IMR-90 (cell line): Measurements from ENCODE around the gene C16orf96. TPM values are rescaled to one million over a fixed set of nuclear protein-coding genes. Genes with fewer than 3 reads are reported as not detected.
A peak's percentile ranks its signal among the peaks of the same experiment; 100 is the strongest.

Source experiments
- ATAC-seq: fragments of 200-7000 bp; cut with Tn5 transposase; 2 replicates; pipeline ENCODE4 v1.9.1; 2020; ENCODE audit warnings: low read depth, mild to moderate bottlenecking, moderate library complexity
- BruUV-seq: library from RNA; stranded (reverse); fragments of 400-500 nt; replicated peaks from 2 replicates; lab custom pipeline; 2021; lab: Mats Ljungman, UMichigan
- CTCF ChIA-PET: fragments of 300-600 bp; formaldehyde crosslinking; extraction: SDS; loops from one replicate; lab custom pipeline; 2021; ENCODE audit warnings: antibody characterized with exemption; lab: Yijun Ruan, JAX
- POLR2A ChIA-PET: fragments of 300-600 bp; sonication (Branson Sonifier 250); formaldehyde crosslinking; loops from one replicate; lab custom pipeline; 2022; ENCODE audit warnings: antibody characterized with exemption; ENCODE audit not compliant: unreplicated experiment; lab: Charles Lee
- DNase-seq: peaks from one replicate; pipeline ENCODE4 v3.0.0; 2013
- H2AFZ ChIP-seq: replicated peaks from 2 replicates; pipeline ENCODE3; 2013; ENCODE audit warnings: low read length, mild to moderate bottlenecking; ENCODE audit not compliant: poor library complexity
- H2AK5ac ChIP-seq: 2 replicates; pipeline ENCODE4 v1.6.1; 2013; ENCODE audit warnings: low read depth, low read length, inconsistent platforms
- H2AK9ac ChIP-seq: replicated peaks from 2 replicates; pipeline ENCODE3; 2013; ENCODE audit warnings: mild to moderate bottlenecking, low read depth, low read length, moderate library complexity; ENCODE audit not compliant: poor library complexity
- H2BK120ac ChIP-seq: 2 replicates; pipeline ENCODE4 v1.6.1; 2013; ENCODE audit warnings: low read depth, low read length, inconsistent platforms
- H2BK15ac ChIP-seq: 3 replicates; pipeline ENCODE4 v1.6.1; 2013; ENCODE audit warnings: low read depth, low read length, inconsistent platforms
- H2BK20ac ChIP-seq: 2 replicates; pipeline ENCODE4 v1.6.1; 2013; ENCODE audit warnings: low read depth, mild to moderate bottlenecking, inconsistent platforms, low read length, moderate library complexity
- H2BK5ac ChIP-seq: 2 replicates; pipeline ENCODE4 v1.6.1; 2013; ENCODE audit warnings: mild to moderate bottlenecking, low read depth, low read length, inconsistent platforms; ENCODE audit not compliant: poor library complexity, severe bottlenecking
- H3K14ac ChIP-seq: replicated peaks from 2 replicates; pipeline ENCODE4 v1.6.1; 2013; ENCODE audit warnings: low read depth, low read length, inconsistent platforms
- H3K18ac ChIP-seq: 2 replicates; pipeline ENCODE4 v1.6.1; 2013; ENCODE audit warnings: low read depth, low read length, control low read depth
- H3K23ac ChIP-seq: 2 replicates; pipeline ENCODE4 v1.6.1; 2013; ENCODE audit warnings: low read depth, low read length, inconsistent platforms
- H3K27ac ChIP-seq: 2 replicates; pipeline ENCODE4 v1.5.1; 2013; ENCODE audit warnings: mild to moderate bottlenecking, control low read depth, low read length; ENCODE audit not compliant: insufficient read depth
- H3K27me3 ChIP-seq: 2 replicates; pipeline ENCODE4 v1.6.1; 2013; ENCODE audit warnings: low read length; ENCODE audit not compliant: control insufficient read depth, insufficient read depth
- H3K36me3 ChIP-seq: 2 replicates; pipeline ENCODE4 v1.6.1; 2013; ENCODE audit warnings: low read length, mixed read lengths; ENCODE audit not compliant: control insufficient read depth, insufficient read depth
- H3K4ac ChIP-seq: 2 replicates; pipeline ENCODE4 v1.6.1; 2013; ENCODE audit warnings: low read depth, low read length, inconsistent platforms
- H3K4me1 ChIP-seq: 2 replicates; pipeline ENCODE4 v1.6.1; 2013; ENCODE audit warnings: low read length, mixed read lengths; ENCODE audit not compliant: control insufficient read depth, insufficient read depth
- H3K4me2 ChIP-seq: 2 replicates; pipeline ENCODE4 v1.6.1; 2013; ENCODE audit warnings: low read depth, mild to moderate bottlenecking, control low read depth, low read length, moderate library complexity
- H3K4me3 ChIP-seq: 2 replicates; pipeline ENCODE4 v1.5.1; 2013; ENCODE audit warnings: low read depth, mild to moderate bottlenecking, control low read depth, low read length, moderate library complexity; ENCODE audit not compliant: insufficient read depth
- H3K56ac ChIP-seq: 2 replicates; pipeline ENCODE4 v1.6.1; 2013; ENCODE audit warnings: low read length, inconsistent platforms; ENCODE audit not compliant: insufficient read depth; ENCODE audit errors: extremely low read depth
- H3K79me1 ChIP-seq, 2 experiments: 2 replicates each; pipeline ENCODE4 v1.6.1; 2013; ENCODE audit warnings: low read length in 2 of 2, inconsistent platforms in 1 of 2, low read depth in 1 of 2
- H3K9ac ChIP-seq: 2 replicates; pipeline ENCODE4 v1.6.1; 2013; ENCODE audit warnings: low read depth, low read length, control low read depth
- H3K9me1 ChIP-seq: 2 replicates; pipeline ENCODE4 v1.6.1; 2013; ENCODE audit warnings: low read length, inconsistent platforms; ENCODE audit not compliant: insufficient read depth
- H3K9me3 ChIP-seq: 2 replicates; pipeline ENCODE4 v1.6.1; 2013; ENCODE audit warnings: low read length; ENCODE audit not compliant: control insufficient read depth, insufficient read depth
- H4K20me1 ChIP-seq: 2 replicates; pipeline ENCODE4 v1.6.1; 2013; ENCODE audit warnings: low read length, inconsistent platforms; ENCODE audit not compliant: insufficient read depth
- H4K5ac ChIP-seq: 2 replicates; pipeline ENCODE4 v1.6.1; 2013; ENCODE audit warnings: mild to moderate bottlenecking, low read depth, low read length, control low read depth
- H4K8ac ChIP-seq, 2 experiments: 2 replicates each; pipeline ENCODE4 v1.6.1; 2013; ENCODE audit warnings: low read depth in 2 of 2, low read length in 2 of 2, control low read depth in 1 of 2, inconsistent platforms in 1 of 2
- H4K91ac ChIP-seq: 2 replicates; pipeline ENCODE4 v1.6.1; 2013; ENCODE audit warnings: low read depth, low read length, inconsistent platforms; ENCODE audit not compliant: insufficient read depth
- CTCF ChIP-seq: conservative IDR thresholded peaks from 2 replicates; pipeline ENCODE4 v1.5.1; 2012; ENCODE audit warnings: mild to moderate bottlenecking, low read depth, low read length, improper control_type of control experiment
- ELK1 ChIP-seq: fragments of 150-350 bp; IDR thresholded peaks from 2 replicates; pipeline ENCODE4 v1.6.1; 2016; ENCODE audit warnings: low read depth, mild to moderate bottlenecking, low read length, moderate library complexity, borderline replicate concordance
- SMC3 ChIP-seq: fragments of 150-350 bp; IDR thresholded peaks from 2 replicates; pipeline ENCODE4 v1.6.1; 2016; ENCODE audit warnings: low read depth, mild to moderate bottlenecking, antibody characterized with exemption, low read length, moderate library complexity
- WGBS, 2 experiments: methylation state at CpG; one replicate each; pipeline versions ENCODE4 v1.1.5 to v1.1.7; 2013; ENCODE audit warnings: missing lambda C conversion rate in 2 of 2; ENCODE audit not compliant: insufficient read length in 1 of 2; ENCODE audit errors: extremely low coverage in 2 of 2; 5-methylcytosine and 5-hydroxymethylcytosine counted together
- dilution Hi-C: fragments of 300-500 bp; cut with HindIII; formaldehyde crosslinking; loops from one replicate; pipeline ENCODE4 v1.14.3; 2018; ENCODE audit warnings: low sequenced_read_pairs; ENCODE audit not compliant: unreplicated experiment
- in situ Hi-C: fragments of 300-500 bp; cut with MboI; formaldehyde crosslinking; loops from 3 replicates; pipeline ENCODE4 v1.14.3; 2019; ENCODE audit warnings: low sequenced_read_pairs, inconsistent platforms, mixed read lengths
- intact Hi-C: fragments of 100-400 bp; cut with micrococcal nuclease; formaldehyde crosslinking; loops from 2 replicates; pipeline ENCODE4 v1.10.0; 2022
- polyA plus RNA-seq, 3 experiments: library from polyadenylated mRNA; depleted of rRNA; stranded (reverse); fragments of >200 nt; gene quantifications; 2 replicates each; pipeline ENCODE4 v1.2.3, GENCODE V29; 2012; ENCODE audit warnings: low replicate concordance in 1 of 3
- total RNA-seq: library from RNA; depleted of rRNA; stranded (reverse); fragments of >200 nt; gene quantifications from 2 replicates; pipeline ENCODE4 v1.2.3, GENCODE V29; 2012

The C16orf96 gene
- total and polyA plus RNA-seq, 2 of the 4 experiments (the other 2 are of a cell fraction), result not detected

GRCh38 chr16:4612474-4612931 is 56.4 kb downstream of the C16orf96 start:
- peaks cover 25% of the 10 kb centered on the region for H3K4me1 ChIP-seq
- H2AK5ac ChIP-seq, result no peak overlapping the region
- no peak overlapping the region for H3K4ac ChIP-seq
- CTCF ChIA-PET, result no interaction called here
- H2BK15ac ChIP-seq, result no peak overlapping the region
- peaks cover 17 to 66% of the 10 kb centered on the region in 2 experiments for H3K79me1 ChIP-seq
- in situ Hi-C loops, result no loop called here
- H3K18ac ChIP-seq, result no peak overlapping the region
- H2BK120ac ChIP-seq, result no peak overlapping the region
- no peak overlapping the region; the same call in 1 of the 2 replicates for H3K4me2 ChIP-seq
- intact Hi-C loops, result loop anchor here (2.0 kb wide), 1 partner anchor 344 kb away; no protein-coding TSS in a partner anchor
- H4K20me1 ChIP-seq, result peaks cover 57% of the 10 kb centered on the region
- dilution Hi-C loops, result no loop called here
- no peak overlapping the region for H3K4me3 ChIP-seq
- TF ChIP-seq ELK1 (no peak), SMC3 (no peak), CTCF (0 out of 2 replicates have a peak, but pooled peaks have one; percentile 13)
- no peak overlapping the region for H4K5ac ChIP-seq
- H4K91ac ChIP-seq, result no peak overlapping the region
- DNase-seq (no peak), ATAC-seq (no peak)
- peak overlapping the region; percentile 61 for H2AK9ac ChIP-seq
- no peak overlapping the region for H2BK20ac ChIP-seq
- no peaks in the 10 kb centered on the region for H3K9me3 ChIP-seq
- H2BK5ac ChIP-seq, result no peak overlapping the region
- H4K8ac ChIP-seq, result no peak overlapping the region
- no peak overlapping the region for H3K56ac ChIP-seq
- H3K36me3 ChIP-seq, result peaks cover 18% of the 10 kb centered on the region; the same call in 1 of the 2 replicates
- WGBS, 2 experiments, result no CpG with 5 or more reads among the region's 7 CpGs
- no TSS peak for BruUV-seq
- H3K14ac ChIP-seq, result no peak overlapping the region
- H3K27me3 ChIP-seq, result no peaks in the 10 kb centered on the region
- no peak overlapping the region for H2AFZ ChIP-seq
- no peak overlapping the region for H3K9ac ChIP-seq
- no peak overlapping the region for H3K27ac ChIP-seq
- H3K9me1 ChIP-seq, result peaks cover 8% of the 10 kb centered on the region; the same call in 1 of the 2 replicates
- no peak overlapping the region for H3K23ac ChIP-seq
- POLR2A ChIA-PET, result no interaction called here
